Medulla oblongata (tissue), 1 donor: ENCODE measurements around the gene QPCT.
"Not testable (repeated sequence)": the region's sequence is repeated elsewhere in the genome, so short reads cannot be mapped to it uniquely, and the experiment has no call there.

Experiments used
- DNase-seq: peaks from one replicate; pipeline ENCODE4 v3.0.0-alpha.2; 2015; ENCODE audit errors: extremely low spot score

The QPCT gene

GRCh38 chr2:37357530-37357929 is 13.1 kb downstream of the QPCT start:
- DNase-seq, result no peak

GRCh38 chr2:37358466-37358865 is 14.0 kb downstream of the QPCT start:
- no peak for DNase-seq

GRCh38 chr2:37361216-37361815 is 16.9 kb downstream of the QPCT start:
- no peak for DNase-seq

- DNase-seq, result no peak
Observed at GRCh38 chr2:37361994-37362698, 17.7 kb downstream of the QPCT start.

- no peak for DNase-seq
Observed at GRCh38 chr2:37364351-37364750, 19.9 kb downstream of the QPCT start.

- DNase-seq, result no peak
Observed at GRCh38 chr2:37365669-37366068, 21.2 kb downstream of the QPCT start.

GRCh38 chr2:37366773-37367172 is 22.3 kb downstream of the QPCT start:
- no peak for DNase-seq

GRCh38 chr2:37367310-37367709 is 22.9 kb downstream of the QPCT start:
- DNase-seq, result no peak

- no peak for DNase-seq
Observed at GRCh38 chr2:37367984-37368383, 23.6 kb downstream of the QPCT start.

GRCh38 chr2:37370666-37371065 is 26.2 kb downstream of the QPCT start:
- DNase-seq, result no peak

GRCh38 chr2:37372000-37372399 is 27.6 kb downstream of the QPCT start:
- DNase-seq, result no peak

- DNase-seq, result no peak
Observed at GRCh38 chr2:37375741-37376288, 31.4 kb downstream of the QPCT start.

- no peak for DNase-seq
Observed at GRCh38 chr2:37376421-37377186, 32.2 kb downstream of the QPCT start.

- DNase-seq, result no peak
Observed at GRCh38 chr2:37377187-37377532, 32.7 kb downstream of the QPCT start.

GRCh38 chr2:37378411-37378810 is 34.0 kb downstream of the QPCT start:
- no peak for DNase-seq

GRCh38 chr2:37379881-37380296 is 35.5 kb downstream of the QPCT start:
- DNase-seq, result no peak

GRCh38 chr2:37380787-37381186 is 36.4 kb downstream of the QPCT start:
- not testable (repeated sequence) for DNase-seq

GRCh38 chr2:37384261-37384660 is 39.8 kb downstream of the QPCT start:
- DNase-seq, result not testable (repeated sequence)

GRCh38 chr2:37387148-37387835 is 42.9 kb downstream of the QPCT start:
- no peak for DNase-seq

- DNase-seq, result no peak
Observed at GRCh38 chr2:37388074-37388473, 43.6 kb downstream of the QPCT start.

- DNase-seq, result no peak
Observed at GRCh38 chr2:37389395-37389794, 45.0 kb downstream of the QPCT start.
